HuH-7 (cell line): ENCODE data around the gene KRTAP29-1.
"Not testable (repeated sequence)": the region's sequence is repeated elsewhere in the genome, so short reads cannot be mapped to it uniquely, and the experiment has no call there.

Source experiments
- DNase-seq: peaks from one replicate; pipeline ENCODE4 v3.0.0; 2011; ENCODE audit warnings: low spot score

Gene KRTAP29-1

DNA sequence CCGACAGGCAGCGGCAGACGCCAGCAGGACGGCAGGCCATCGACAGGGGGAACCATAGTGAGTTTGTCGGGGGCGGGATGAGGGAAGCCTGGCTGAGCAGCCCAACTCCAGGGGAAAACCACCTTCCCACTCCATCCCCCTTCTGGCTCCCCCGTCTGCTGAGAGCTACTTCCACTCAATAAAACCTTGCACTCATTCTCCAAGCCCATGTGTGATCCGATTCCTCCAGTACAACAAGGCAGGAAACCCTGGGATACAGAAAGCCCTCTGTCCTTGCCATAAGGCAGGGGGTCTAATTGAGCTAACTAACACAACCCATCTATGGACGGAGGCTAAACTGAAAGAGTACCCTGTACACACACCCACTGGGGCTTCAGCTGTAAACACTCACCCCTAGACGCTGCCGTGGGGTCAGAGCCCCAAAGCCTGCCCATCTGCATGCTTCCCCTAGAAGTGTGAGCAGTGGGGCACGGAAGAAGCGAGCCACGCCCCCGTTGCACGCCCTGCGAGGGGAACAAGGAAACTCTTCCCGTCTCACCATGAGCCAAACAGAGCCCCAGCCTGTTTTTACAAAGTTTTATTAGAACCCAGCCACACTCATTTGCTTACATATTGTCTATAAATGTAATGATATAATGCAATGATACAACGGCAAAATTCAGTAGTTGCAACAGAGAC lies 4.1 kb downstream of the KRTAP29-1 start:
- DNase-seq: no peak

- no peak for DNase-seq
These were observed 5.8 kb downstream of the KRTAP29-1 start for GRCh38 chr17:41296846-41297245.

- DNase-seq: no peak
These were observed 8.6 kb downstream of the KRTAP29-1 start for GRCh38 chr17:41294016-41294415.

GRCh38 chr17:41287050-41287449 lies 15.6 kb downstream of the KRTAP29-1 start:
- DNase-seq: no peak

GRCh38 chr17:41284546-41284945 lies 18.1 kb downstream of the KRTAP29-1 start:
- DNase-seq: no peak

GRCh38 chr17:41284043-41284442 lies 18.6 kb downstream of the KRTAP29-1 start:
- no peak for DNase-seq

DNA sequence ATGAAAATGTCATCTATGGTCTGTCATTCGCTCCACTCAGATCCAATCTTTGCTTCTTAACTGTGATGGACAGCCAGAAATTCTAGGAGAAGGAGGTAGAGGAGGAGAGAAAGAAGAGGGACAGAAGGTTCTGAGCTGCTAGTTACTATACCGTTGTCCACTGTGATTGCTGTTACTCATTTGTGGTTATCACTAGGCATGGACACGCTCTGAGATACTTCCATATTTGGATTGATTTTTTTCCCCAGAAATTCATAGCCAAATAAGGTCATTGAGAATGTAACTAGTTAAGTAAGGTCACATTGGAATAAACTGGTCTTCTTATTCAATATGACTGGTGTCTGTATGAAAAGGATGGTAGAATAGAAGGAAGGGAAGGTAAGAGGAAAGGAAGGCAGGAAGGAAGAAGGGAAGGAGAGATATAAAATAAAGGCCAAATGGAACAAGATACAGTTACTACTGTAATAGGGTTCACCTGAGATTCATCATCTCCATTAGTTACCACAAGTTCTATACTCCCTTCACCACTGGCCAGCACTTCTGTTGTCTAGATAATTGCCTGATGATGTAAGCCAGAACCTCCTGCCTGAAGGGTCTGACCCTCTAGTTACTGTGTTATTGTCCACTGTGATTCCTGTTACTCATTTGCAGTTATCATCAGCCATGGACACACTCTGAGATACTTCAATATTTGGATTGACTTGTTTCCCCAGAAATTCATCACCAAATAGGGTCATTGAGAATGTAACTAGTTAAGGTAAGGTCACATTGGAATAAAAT lies 24.3 kb downstream of the KRTAP29-1 start:
- no peak for DNase-seq

- not testable (repeated sequence) for DNase-seq
These were observed 26.9 kb downstream of the KRTAP29-1 start, which contains the start of gene KRTAP9-7 for GRCh38 chr17:41275648-41276190. Gene KRTAP9-7 (plus strand): TSS chr17:41275698. CDS start chr17:41275698, 0 bp downstream.

GRCh38 chr17:41271858-41272257 lies 30.8 kb downstream of the KRTAP29-1 start:
- DNase-seq: no peak

- not testable (repeated sequence) for DNase-seq
These were observed 31.3 kb downstream of the KRTAP29-1 start for GRCh38 chr17:41271323-41271722.

DNA sequence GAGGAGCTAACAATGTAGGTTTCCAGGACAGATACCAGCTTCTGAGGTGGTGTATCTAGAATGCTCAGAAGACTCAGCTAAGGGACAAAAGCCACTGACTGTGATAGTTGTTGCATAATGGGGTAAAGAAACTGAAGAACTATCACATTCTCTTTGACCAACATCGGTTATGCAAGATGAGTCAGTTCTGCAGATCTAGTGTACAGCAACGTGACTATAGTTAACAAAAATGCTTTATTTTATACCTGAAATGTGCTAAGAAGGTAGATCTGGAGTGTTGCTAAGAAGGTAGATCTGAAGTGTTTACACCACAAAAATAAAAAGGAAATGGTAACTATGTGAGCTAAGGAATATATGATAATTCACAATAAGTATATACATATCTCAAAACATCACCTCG lies 34.9 kb downstream of the KRTAP29-1 start:
- no peak for DNase-seq

- DNase-seq: no peak
These were observed 37.6 kb downstream of the KRTAP29-1 start, which contains the start of gene KRTAP9-6 for GRCh38 chr17:41265078-41265477. Gene KRTAP9-6 (plus strand): TSS chr17:41265378. CDS start chr17:41265378, 0 bp downstream.

DNA sequence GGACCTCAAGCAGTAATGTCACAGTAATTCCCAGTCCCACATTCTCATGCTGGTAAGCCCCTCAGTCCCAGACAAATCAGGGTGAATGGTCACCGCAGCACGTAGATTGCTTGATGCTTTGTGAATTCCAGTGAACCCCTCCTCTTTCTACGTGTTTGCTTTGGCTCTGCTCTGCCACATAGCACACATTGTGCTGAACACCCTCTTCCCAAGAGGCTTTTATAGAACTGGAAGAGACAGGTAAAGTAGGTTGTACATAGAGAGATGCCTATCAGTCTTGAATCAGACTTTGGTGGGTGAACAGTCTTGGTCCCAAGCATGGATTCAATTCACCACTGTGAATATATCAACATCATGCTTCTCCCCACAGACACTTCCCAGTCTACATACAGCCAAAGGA lies 38.1 kb downstream of the KRTAP29-1 start:
- DNase-seq: no peak

DNA sequence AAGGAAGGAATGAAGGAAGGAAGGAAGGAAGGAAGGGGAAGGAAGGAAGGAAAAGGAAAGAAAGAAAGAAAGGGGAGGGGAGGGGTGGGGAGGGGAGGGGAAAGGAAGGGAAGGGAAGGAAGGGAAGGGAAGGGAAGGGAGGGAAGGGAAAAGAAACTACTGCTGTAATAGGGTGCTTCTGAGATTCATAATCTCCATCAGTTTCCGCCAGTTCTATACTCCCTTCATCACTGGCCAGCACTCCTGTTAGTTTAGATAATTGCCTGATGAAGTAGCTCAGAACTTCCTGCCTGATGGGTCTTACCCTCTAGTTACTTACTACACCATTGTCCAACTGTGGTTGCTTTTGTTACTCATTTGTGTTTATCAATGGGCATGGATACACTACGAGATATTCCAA lies 39.4 kb downstream of the KRTAP29-1 start:
- DNase-seq: no peak

DNA sequence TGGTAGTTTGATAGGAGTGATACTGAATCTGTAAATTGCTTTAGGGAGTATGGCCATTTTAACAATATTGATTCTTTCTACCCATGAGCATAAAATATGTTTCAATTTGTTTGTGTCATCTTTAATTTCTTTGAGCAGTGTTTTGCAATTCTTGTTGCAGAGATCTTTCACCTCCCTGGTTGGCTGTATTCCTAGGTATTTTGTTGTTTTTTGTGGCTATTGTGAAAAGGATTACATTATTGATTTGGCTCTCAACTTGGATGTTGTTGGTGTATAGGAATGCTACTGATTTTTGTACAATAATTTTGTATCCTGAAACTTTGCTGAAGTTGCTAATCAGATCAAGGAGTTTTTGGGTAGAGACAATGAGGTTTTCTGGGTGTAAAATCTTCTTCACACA lies 44.2 kb downstream of the KRTAP29-1 start:
- no peak for DNase-seq

GRCh38 chr17:41256291-41256685 lies 46.4 kb downstream of the KRTAP29-1 start:
- no peak for DNase-seq

DNA sequence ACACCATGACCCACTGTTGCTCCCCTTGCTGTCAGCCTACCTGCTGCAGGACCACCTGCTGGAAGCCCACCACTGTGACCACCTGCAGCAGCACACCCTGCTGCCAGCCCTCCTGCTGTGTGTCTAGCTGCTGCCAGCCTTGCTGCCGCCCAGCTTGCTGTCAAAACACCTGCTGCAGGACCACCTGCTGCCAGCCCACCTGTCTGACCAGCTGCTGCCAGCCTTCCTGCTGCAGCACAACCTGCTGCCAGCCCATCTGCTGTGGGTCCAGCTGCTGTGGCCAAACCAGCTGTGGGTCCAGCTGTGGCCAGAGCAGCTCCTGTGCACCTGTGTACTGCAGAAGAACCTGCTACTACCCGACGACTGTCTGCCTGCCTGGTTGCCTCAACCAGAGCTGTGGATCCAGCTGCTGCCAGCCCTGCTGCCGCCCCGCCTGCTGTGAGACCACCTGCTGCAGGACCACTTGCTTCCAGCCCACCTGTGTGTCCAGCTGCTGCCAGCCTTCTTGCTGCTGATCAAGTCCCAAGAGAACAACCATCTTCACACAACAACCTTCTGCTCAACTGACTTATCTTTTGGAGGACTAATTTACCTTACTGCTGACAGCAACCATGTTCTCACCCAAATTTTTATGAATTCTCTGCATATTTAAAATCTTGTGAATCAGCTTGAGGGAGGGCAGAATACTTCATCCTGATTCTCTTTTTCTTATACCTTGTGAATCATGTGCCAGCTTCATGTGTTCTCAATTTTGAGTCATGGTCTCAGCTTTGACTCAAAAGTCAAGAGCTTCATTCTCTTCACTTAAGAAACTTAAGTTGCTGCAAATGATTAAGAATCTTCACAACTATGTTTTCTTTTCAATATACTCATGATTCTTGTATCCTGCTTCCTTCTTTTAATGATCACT lies 47.0 kb downstream of the KRTAP29-1 start, which contains the start of gene KRTAP9-9:
Gene KRTAP9-9, plus strand, starts transcription at position 4 of the 910 bp plus-strand sequence.
- DNase-seq: not testable (repeated sequence)

DNA sequence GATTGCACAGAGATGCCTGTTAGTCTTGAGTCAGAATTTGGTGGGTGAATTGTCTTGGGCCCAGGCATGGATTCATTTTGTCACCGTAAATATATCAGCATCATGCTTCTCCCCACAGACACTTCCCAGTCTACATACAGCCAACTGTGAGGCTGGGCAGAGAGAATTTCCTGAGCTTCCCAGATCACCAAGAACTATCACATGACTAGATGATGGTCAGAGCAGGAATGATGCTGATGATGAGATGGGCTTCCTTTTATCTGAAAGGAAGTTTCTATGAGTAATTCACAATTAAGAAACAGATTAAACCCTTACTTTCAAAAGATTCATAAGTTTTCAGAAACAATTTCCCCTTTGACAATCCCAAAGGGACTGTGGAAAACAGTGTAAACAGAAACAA lies 47.8 kb downstream of the KRTAP29-1 start:
- no peak for DNase-seq
